MCF 10A (cell line): ENCODE data around the gene SDK2. TPM values are rescaled to one million over a fixed set of nuclear protein-coding genes. Genes with fewer than 3 reads are reported as not detected.

ENCODE experiments used
- BruUV-seq: library from RNA; stranded (reverse); fragments of 400-500 nt; replicated peaks from 2 replicates; lab custom pipeline; 2021; lab: Mats Ljungman, UMichigan
- CTCF ChIA-PET: fragments of 300-600 bp; sonication (Branson Sonifier 250); formaldehyde crosslinking; extraction: SDS; loops from one replicate; lab custom pipeline; 2021; ENCODE audit warnings: antibody characterized with exemption, inconsistent platforms; lab: Yijun Ruan, JAX
- POLR2A ChIA-PET: fragments of 300-600, 350-650 bp; sonication (Branson Sonifier 250); formaldehyde crosslinking; extraction: SDS; loops from one replicate; lab custom pipeline; 2020; ENCODE audit warnings: antibody characterized with exemption, inconsistent platforms; lab: Yijun Ruan, JAX
- DNase-seq: peaks from one replicate; pipeline ENCODE4 v3.0.0-alpha.2; 2018; ENCODE audit not compliant: unreplicated experiment
- H3K27ac Mint-ChIP-seq: one replicate; pipeline ENCODE4 v1.8.0; 2022; ENCODE audit warnings: mild to moderate bottlenecking, low read depth, mixed read lengths; ENCODE audit not compliant: unreplicated experiment
- H3K27me3 Mint-ChIP-seq: one replicate; pipeline ENCODE4 v1.8.0; 2022; ENCODE audit warnings: mixed read lengths; ENCODE audit not compliant: insufficient read depth, unreplicated experiment
- H3K36me3 Mint-ChIP-seq: one replicate; pipeline ENCODE4 v1.8.0; 2022; ENCODE audit warnings: mild to moderate bottlenecking, moderate library complexity, mixed read lengths; ENCODE audit not compliant: insufficient read depth, unreplicated experiment
- H3K4me1 Mint-ChIP-seq: one replicate; pipeline ENCODE4 v1.8.0; 2022; ENCODE audit warnings: mixed read lengths; ENCODE audit not compliant: insufficient read depth, unreplicated experiment
- H3K4me3 Mint-ChIP-seq: one replicate; pipeline ENCODE4 v1.8.0; 2022; ENCODE audit warnings: mild to moderate bottlenecking, moderate library complexity, mixed read lengths; ENCODE audit not compliant: unreplicated experiment
- H3K9me3 Mint-ChIP-seq: one replicate; pipeline ENCODE4 v1.8.0; 2022; ENCODE audit warnings: mixed read lengths; ENCODE audit not compliant: unreplicated experiment
- intact Hi-C: fragments of 100-400 bp; cut with micrococcal nuclease; formaldehyde crosslinking; loops from 2 replicates; pipeline ENCODE4 v1.14.1; 2022
- total RNA-seq: library from RNA; stranded (reverse); gene quantifications from 2 replicates; pipeline ENCODE4 v1.2.3, GENCODE V29; 2022
- TF ChIP-seq, protein P1 (sequence below): fragments of 200-600 bp; IDR thresholded peaks from one replicate; pipeline ENCODE4 v1.8.0; 2022; ENCODE audit warnings: antibody characterized with exemption, mild to moderate bottlenecking; ENCODE audit not compliant: unreplicated experiment

SDK2 gene
- total RNA-seq, 1 experiment from 2014 or later: not detected

DNA sequence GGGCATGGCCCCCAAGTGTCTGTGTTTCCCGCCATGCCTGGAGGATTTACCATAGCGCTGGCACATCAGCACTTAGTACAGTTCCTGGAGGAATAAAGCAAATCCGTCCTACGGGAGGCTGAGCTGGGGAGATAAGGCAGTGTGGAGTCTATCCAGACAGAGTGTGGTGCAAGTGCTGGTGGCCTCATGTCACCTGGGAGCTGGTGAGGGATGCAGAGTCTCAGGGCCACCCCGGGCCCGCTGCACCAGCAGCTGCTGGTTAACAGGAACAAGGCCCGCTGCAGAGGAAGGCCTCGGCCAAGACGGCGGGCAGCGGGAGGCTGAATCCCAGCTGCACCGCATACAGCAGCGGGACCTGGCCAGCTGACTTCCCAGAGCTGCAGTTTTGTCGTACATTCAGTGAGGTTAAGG is 275.1 kb downstream of the SDK2 start:
- Mint-ChIP-seq H3K9me3 (no peaks in the 10 kb centered on the region), H3K36me3 (no peaks in the 10 kb centered on the region), H3K27me3 (peaks cover 34% of the 10 kb centered on the region), H3K27ac (no peak overlapping the region), H3K4me3 (no peak overlapping the region), H3K4me1 (peaks cover 8% of the 10 kb centered on the region)
- intact Hi-C loops: loop anchor here (1.0 kb wide), 2 partner anchors 58 to 178 kb away; no protein-coding TSS in a partner anchor
- DNase-seq: no peak
- ChIA-PET CTCF (interaction anchor here (0.6 to 13.5 kb wide), 21 partner anchors 9 to 830 kb away, joined by 3 to 301 read pairs (median 5); partner anchors contain the start of gene CPSF4L), POLR2A (interaction anchor here (3.7 kb wide), 1 partner anchor 115 kb away, joined by 17 read pairs; no protein-coding TSS in a partner anchor)
- BruUV-seq: no TSS peak
- TF ChIP-seq, protein P1, sequence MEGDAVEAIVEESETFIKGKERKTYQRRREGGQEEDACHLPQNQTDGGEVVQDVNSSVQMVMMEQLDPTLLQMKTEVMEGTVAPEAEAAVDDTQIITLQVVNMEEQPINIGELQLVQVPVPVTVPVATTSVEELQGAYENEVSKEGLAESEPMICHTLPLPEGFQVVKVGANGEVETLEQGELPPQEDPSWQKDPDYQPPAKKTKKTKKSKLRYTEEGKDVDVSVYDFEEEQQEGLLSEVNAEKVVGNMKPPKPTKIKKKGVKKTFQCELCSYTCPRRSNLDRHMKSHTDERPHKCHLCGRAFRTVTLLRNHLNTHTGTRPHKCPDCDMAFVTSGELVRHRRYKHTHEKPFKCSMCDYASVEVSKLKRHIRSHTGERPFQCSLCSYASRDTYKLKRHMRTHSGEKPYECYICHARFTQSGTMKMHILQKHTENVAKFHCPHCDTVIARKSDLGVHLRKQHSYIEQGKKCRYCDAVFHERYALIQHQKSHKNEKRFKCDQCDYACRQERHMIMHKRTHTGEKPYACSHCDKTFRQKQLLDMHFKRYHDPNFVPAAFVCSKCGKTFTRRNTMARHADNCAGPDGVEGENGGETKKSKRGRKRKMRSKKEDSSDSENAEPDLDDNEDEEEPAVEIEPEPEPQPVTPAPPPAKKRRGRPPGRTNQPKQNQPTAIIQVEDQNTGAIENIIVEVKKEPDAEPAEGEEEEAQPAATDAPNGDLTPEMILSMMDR: no peak

DNA sequence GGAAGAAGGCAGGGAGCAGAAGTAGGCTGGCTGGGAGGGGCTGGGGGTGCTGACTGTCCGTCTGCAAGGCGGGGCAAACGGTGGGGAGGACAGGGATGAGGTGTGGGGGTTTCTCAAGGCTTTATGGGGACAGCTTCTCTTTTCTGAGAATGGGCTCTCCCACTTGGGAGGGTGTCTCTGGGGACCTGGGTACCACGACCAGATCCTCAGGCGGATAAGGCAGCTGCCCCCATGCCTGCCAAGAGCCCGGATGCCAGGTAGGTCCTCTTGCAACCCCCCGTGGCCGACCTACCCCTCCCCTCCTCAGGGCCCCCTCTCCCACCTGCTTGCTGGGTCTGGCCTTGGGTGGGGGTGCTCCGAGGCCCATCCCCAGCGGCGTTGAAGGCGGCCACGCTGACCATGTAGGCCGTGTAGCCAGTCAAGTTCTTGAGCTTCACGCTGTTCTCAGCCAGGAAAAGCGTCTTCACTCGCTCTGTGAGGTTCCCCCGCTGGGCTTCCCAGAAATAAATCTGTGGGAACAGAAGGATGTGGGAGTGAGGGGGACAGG is 276.1 kb downstream of the SDK2 start:
- intact Hi-C loops: no loop called here

DNA sequence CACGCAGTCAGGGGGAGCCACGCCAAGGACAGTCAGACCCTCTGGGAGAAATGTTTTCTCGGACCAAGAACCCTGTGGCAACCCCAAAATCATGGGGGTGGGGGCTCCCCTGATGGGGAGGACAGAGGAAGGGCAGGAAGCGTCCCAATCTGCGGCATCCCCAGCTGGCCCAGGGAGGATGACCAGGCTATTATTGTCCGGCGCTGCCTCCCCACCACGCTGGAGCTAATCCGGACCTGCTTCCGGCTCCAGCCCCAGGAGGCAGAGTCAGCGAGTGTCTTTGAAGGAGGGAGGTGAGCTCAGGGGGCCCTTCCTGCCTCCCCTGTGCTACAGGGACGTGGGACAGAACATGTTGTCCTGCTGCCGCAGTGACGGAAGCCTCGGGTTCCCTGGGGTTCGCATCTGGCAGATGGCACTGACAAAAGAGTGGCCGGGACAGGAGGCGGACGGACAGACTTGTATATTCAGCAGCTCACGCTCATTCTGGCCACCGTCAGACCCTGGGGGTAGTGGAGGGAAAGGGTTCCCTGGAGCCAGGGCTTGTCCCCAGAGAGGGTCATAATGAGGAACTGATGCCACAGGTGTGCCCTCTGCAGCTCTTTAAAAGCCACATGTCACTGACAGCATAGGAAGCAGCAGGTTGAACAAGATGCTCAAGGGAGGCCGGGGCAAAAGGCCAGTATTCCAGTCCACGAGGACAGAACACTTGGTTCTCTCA is 278.2 kb downstream of the SDK2 start:
- ChIA-PET CTCF (interaction anchor here (0.6 to 13.5 kb wide), 3 partner anchors 22 to 122 kb away, joined by 3 to 301 read pairs (median 3); no protein-coding TSS in a partner anchor), POLR2A (no interaction called here)
- peaks cover 2% of the 10 kb centered on the region for H3K4me1 Mint-ChIP-seq
- DNase-seq: no peak
- H3K36me3 Mint-ChIP-seq: no peaks in the 10 kb centered on the region
- no peaks in the 10 kb centered on the region for H3K9me3 Mint-ChIP-seq
- H3K27me3 Mint-ChIP-seq: peaks cover 5% of the 10 kb centered on the region
- TF ChIP-seq, protein P1: no peak
- no peak overlapping the region for H3K27ac Mint-ChIP-seq
- no peak overlapping the region for H3K4me3 Mint-ChIP-seq
- no TSS peak for BruUV-seq
- intact Hi-C loops: no loop called here

More for the DNA sequence above, 276.1 kb downstream of the SDK2 start:
- ChIA-PET CTCF (interaction anchor here (0.5 to 13.5 kb wide), 6 partner anchors 24 to 830 kb away, joined by 3 to 301 read pairs (median 4); no protein-coding TSS in a partner anchor), POLR2A (interaction anchor here (3.7 kb wide), 1 partner anchor 114 kb away, joined by 17 read pairs; no protein-coding TSS in a partner anchor)
- BruUV-seq: no TSS peak
- H3K27me3 Mint-ChIP-seq: peaks cover 24% of the 10 kb centered on the region
- H3K27ac Mint-ChIP-seq: no peak overlapping the region
- H3K36me3 Mint-ChIP-seq: no peaks in the 10 kb centered on the region
- DNase-seq: no peak
- TF ChIP-seq, protein P1: no peak
- no peak overlapping the region for H3K4me3 Mint-ChIP-seq
- peaks cover 8% of the 10 kb centered on the region for H3K4me1 Mint-ChIP-seq
- no peaks in the 10 kb centered on the region for H3K9me3 Mint-ChIP-seq

DNA sequence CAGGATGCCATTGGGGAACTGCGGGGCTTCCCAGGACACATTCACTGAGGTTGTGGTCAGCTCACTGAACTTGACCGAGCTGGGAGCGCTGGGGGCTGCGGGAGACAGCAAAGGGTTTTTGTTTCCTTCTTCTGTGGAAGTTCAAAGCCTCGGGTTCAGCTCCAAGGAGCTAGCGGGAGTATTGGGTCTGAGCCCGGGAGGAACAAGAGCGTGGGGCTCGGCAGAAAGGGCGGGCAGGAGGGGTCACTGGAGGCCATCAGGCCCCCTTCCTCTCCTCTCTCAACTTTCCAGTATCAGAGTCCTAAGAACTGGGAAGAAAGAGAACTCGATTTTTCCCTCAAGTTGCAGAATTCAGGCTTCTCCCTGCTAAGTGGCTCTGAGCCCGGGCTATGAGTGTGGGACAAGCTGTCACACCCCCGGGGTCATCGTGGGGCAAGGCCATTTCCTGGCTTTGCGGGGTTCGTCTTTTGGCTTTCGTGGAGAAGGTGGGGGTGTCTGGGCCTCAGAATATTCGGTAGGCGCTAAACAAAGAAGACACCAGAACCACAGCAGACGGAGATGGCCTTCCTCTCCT is 278.9 kb downstream of the SDK2 start:
- Mint-ChIP-seq H3K9me3 (no peaks in the 10 kb centered on the region), H3K27ac (no peak overlapping the region), H3K4me3 (no peak overlapping the region), H3K27me3 (no peaks in the 10 kb centered on the region), H3K4me1 (peaks cover 1% of the 10 kb centered on the region), H3K36me3 (no peaks in the 10 kb centered on the region)
- TF ChIP-seq, protein P1: no peak
- ChIA-PET POLR2A (no interaction called here), CTCF (interaction anchor here (0.6 to 13.5 kb wide), 5 partner anchors 9 to 121 kb away, joined by 3 to 301 read pairs (median 3); no protein-coding TSS in a partner anchor)
- no TSS peak for BruUV-seq
- no peak for DNase-seq
- intact Hi-C loops: no loop called here
